Measurements from ENCODE around the gene PHACTR4. TPM values are rescaled to one million over a fixed set of nuclear protein-coding genes. Genes with fewer than 3 reads are reported as not detected.
"Not testable (repeated sequence)": the region's sequence is repeated elsewhere in the genome, so short reads cannot be mapped to it uniquely, and the experiment has no call there.

The PHACTR4 gene
- total RNA-seq, 2 donors from 2014 or later: 14.5 to 32.6 TPM

GRCh38 chr1:28466226-28466778 lies 96.8 kb downstream of the PHACTR4 start:
- Histone ChIP-seq H3K27me3 (no peaks in the 10 kb centered on the region), H3K4me3 (no peak overlapping the region), H3K4me1 (no peaks in the 10 kb centered on the region), H3K27ac (no peak overlapping the region), H3K9me3 (no peaks in the 10 kb centered on the region), H3K36me3 (replicated peaks in 1 of 2; ENCODE audit: insufficient read depth in 1 of 2, low read depth in 2 of 2) (peaks cover 8 to 11% of the 10 kb centered on the region in 2 donors)
- intact Hi-C loops (cut with DNase I): no loop called here
- DNase-seq (no peak), ATAC-seq (no peak)
- 92 to 100% methylated on average over 3 of the region's 3 CpGs for whole genome bisulfite sequencing, 2 donors
- TF ChIP-seq POLR2A (IDR thresholded peaks at IDR 0.05) (no peak), CTCF (IDR thresholded peaks at IDR 0.05) (no peak)

- no peaks in the 10 kb centered on the region for H3K27me3 ChIP-seq
- intact Hi-C loops (cut with DNase I): no loop called here
- H3K36me3 ChIP-seq (replicated peaks in 1 of 2; ENCODE audit: insufficient read depth in 1 of 2, low read depth in 2 of 2): peaks cover 8 to 13% of the 10 kb centered on the region in 2 donors
- WGBS, 2 donors: 50 to 96% methylated on average over 2 of the region's 2 CpGs
- no peaks in the 10 kb centered on the region for H3K9me3 ChIP-seq
- no peak for TF ChIP-seq POLR2A (IDR thresholded peaks at IDR 0.05)
- no peak for TF ChIP-seq CTCF (IDR thresholded peaks at IDR 0.05)
- no peaks in the 10 kb centered on the region for H3K4me1 ChIP-seq
- ATAC-seq (no peak), DNase-seq (no peak)
- H3K27ac ChIP-seq: no peak overlapping the region
- H3K4me3 ChIP-seq: no peak overlapping the region
Measured at GRCh38 chr1:28470146-28470545, 100.6 kb downstream of the PHACTR4 start.

GRCh38 chr1:28479497-28479896 lies 110.0 kb downstream of the PHACTR4 start:
- H3K4me1 ChIP-seq; ATAC-seq; intact Hi-C loops (cut with DNase I); DNase-seq; H3K4me3 ChIP-seq; H3K27ac ChIP-seq; H3K27me3 ChIP-seq; H3K9me3 ChIP-seq: not testable (repeated sequence)
- H3K36me3 ChIP-seq (replicated peaks in 1 of 2; ENCODE audit: insufficient read depth in 1 of 2, low read depth in 2 of 2): peaks cover 0 to 16% of the 10 kb centered on the region in 2 donors
- WGBS, 2 donors: 94 to 96% methylated on average over 12 to 13 of the region's 13 CpGs

- H3K36me3 ChIP-seq (replicated peaks in 1 of 2; ENCODE audit: insufficient read depth in 1 of 2, low read depth in 2 of 2): peaks cover 0 to 16% of the 10 kb centered on the region in 2 donors
- 87 to 88% methylated on average over 5 of the region's 5 CpGs for WGBS, 2 donors
Measured at GRCh38 chr1:28480308-28480707, 110.8 kb downstream of the PHACTR4 start.

GRCh38 chr1:28482138-28482537 lies 112.6 kb downstream of the PHACTR4 start:
- no peaks in the 10 kb centered on the region for H3K27me3 ChIP-seq
- 63 to 89% methylated on average over 3 of the region's 3 CpGs for WGBS, 2 donors
- H3K9me3 ChIP-seq: no peaks in the 10 kb centered on the region
- DNase-seq (no peak), ATAC-seq (no peak)
- H3K36me3 ChIP-seq (replicated peaks in 1 of 2; ENCODE audit: insufficient read depth in 1 of 2, low read depth in 2 of 2): peaks cover 0 to 16% of the 10 kb centered on the region in 2 donors
- H3K4me3 ChIP-seq: no peak overlapping the region
- TF ChIP-seq POLR2A (IDR thresholded peaks at IDR 0.05): no peak
- no peak overlapping the region for H3K27ac ChIP-seq
- no peaks in the 10 kb centered on the region for H3K4me1 ChIP-seq
- intact Hi-C loops (cut with DNase I): no loop called here

More at GRCh38 chr1:28480308-28480707, 110.8 kb downstream of the PHACTR4 start:
- no peak for TF ChIP-seq CTCF (IDR thresholded peaks at IDR 0.05)
- intact Hi-C loops (cut with DNase I): no loop called here
- Histone ChIP-seq H3K4me1 (no peaks in the 10 kb centered on the region), H3K27ac (no peak overlapping the region), H3K4me3 (no peak overlapping the region), H3K27me3 (no peaks in the 10 kb centered on the region), H3K9me3 (no peaks in the 10 kb centered on the region)
- DNase-seq: no peak
- ATAC-seq: no peak

GRCh38 chr1:28482702-28483101 lies 113.2 kb downstream of the PHACTR4 start:
- no peak overlapping the region for H3K27ac ChIP-seq
- ATAC-seq (no peak), DNase-seq (no peak)
- no peak overlapping the region for H3K4me3 ChIP-seq
- no peaks in the 10 kb centered on the region for H3K27me3 ChIP-seq
- WGBS, 2 donors: 84 to 100% methylated on average over 2 of the region's 2 CpGs
- H3K36me3 ChIP-seq (replicated peaks in 1 of 2; ENCODE audit: insufficient read depth in 1 of 2, low read depth in 2 of 2): peaks cover 0 to 16% of the 10 kb centered on the region in 2 donors
- intact Hi-C loops (cut with DNase I): no loop called here
- no peaks in the 10 kb centered on the region for H3K4me1 ChIP-seq
- no peaks in the 10 kb centered on the region for H3K9me3 ChIP-seq
- no peak for TF ChIP-seq POLR2A (IDR thresholded peaks at IDR 0.05)
- no peak for TF ChIP-seq CTCF (IDR thresholded peaks at IDR 0.05)
